ENCODE results near the gene KLK2.

DNA sequence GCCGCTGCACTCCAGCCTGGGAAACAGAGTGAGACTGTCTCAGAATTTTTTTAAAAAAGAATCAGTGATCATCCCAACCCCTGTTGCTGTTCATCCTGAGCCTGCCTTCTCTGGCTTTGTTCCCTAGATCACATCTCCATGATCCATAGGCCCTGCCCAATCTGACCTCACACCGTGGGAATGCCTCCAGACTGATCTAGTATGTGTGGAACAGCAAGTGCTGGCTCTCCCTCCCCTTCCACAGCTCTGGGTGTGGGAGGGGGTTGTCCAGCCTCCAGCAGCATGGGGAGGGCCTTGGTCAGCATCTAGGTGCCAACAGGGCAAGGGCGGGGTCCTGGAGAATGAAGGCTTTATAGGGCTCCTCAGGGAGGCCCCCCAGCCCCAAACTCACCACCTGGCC lies at the start of gene KLK2:
- TF ChIP-seq, protein P1, sequence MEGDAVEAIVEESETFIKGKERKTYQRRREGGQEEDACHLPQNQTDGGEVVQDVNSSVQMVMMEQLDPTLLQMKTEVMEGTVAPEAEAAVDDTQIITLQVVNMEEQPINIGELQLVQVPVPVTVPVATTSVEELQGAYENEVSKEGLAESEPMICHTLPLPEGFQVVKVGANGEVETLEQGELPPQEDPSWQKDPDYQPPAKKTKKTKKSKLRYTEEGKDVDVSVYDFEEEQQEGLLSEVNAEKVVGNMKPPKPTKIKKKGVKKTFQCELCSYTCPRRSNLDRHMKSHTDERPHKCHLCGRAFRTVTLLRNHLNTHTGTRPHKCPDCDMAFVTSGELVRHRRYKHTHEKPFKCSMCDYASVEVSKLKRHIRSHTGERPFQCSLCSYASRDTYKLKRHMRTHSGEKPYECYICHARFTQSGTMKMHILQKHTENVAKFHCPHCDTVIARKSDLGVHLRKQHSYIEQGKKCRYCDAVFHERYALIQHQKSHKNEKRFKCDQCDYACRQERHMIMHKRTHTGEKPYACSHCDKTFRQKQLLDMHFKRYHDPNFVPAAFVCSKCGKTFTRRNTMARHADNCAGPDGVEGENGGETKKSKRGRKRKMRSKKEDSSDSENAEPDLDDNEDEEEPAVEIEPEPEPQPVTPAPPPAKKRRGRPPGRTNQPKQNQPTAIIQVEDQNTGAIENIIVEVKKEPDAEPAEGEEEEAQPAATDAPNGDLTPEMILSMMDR (IDR thresholded peaks at IDR 0.05; ENCODE audit: poor library complexity, severe bottlenecking) = no peak
- no peak for TF ChIP-seq POLR2AphosphoS5 (IDR thresholded peaks at IDR 0.05)
- TF ChIP-seq, protein P2, sequence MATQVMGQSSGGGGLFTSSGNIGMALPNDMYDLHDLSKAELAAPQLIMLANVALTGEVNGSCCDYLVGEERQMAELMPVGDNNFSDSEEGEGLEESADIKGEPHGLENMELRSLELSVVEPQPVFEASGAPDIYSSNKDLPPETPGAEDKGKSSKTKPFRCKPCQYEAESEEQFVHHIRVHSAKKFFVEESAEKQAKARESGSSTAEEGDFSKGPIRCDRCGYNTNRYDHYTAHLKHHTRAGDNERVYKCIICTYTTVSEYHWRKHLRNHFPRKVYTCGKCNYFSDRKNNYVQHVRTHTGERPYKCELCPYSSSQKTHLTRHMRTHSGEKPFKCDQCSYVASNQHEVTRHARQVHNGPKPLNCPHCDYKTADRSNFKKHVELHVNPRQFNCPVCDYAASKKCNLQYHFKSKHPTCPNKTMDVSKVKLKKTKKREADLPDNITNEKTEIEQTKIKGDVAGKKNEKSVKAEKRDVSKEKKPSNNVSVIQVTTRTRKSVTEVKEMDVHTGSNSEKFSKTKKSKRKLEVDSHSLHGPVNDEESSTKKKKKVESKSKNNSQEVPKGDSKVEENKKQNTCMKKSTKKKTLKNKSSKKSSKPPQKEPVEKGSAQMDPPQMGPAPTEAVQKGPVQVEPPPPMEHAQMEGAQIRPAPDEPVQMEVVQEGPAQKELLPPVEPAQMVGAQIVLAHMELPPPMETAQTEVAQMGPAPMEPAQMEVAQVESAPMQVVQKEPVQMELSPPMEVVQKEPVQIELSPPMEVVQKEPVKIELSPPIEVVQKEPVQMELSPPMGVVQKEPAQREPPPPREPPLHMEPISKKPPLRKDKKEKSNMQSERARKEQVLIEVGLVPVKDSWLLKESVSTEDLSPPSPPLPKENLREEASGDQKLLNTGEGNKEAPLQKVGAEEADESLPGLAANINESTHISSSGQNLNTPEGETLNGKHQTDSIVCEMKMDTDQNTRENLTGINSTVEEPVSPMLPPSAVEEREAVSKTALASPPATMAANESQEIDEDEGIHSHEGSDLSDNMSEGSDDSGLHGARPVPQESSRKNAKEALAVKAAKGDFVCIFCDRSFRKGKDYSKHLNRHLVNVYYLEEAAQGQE (IDR thresholded peaks at IDR 0.05; ENCODE audit: borderline replicate concordance) = no peak

Measured in neural cell (in vitro differentiated cells).